Testis (tissue), 3 donors: Measurements from ENCODE around the gene TRIM37. TPM values are rescaled to one million over a fixed set of nuclear protein-coding genes. Genes with fewer than 3 reads are reported as not detected.
A peak's percentile ranks its signal among the peaks of the same experiment; 100 is the strongest.

ENCODE experiments used
- DNase-seq: peaks from one replicate; pipeline ENCODE4 v3.0.0-alpha.2; 2019
- H3K27ac ChIP-seq, 2 donors: fragments of 200-600 bp; sonication (generic); one replicate each; pipeline ENCODE4 v1.5.1; 2019
- H3K27me3 ChIP-seq: fragments of 200-600 bp; sonication (generic); one replicate; pipeline ENCODE4 v1.5.1; 2019
- H3K36me3 ChIP-seq: fragments of 200-600 bp; sonication (generic); one replicate; pipeline ENCODE4 v1.5.1; 2017; ENCODE audit warnings: low read depth; ENCODE audit errors: missing control alignments
- H3K4me1 ChIP-seq: fragments of 200-600 bp; sonication (generic); one replicate; pipeline ENCODE4 v1.5.1; 2019
- H3K4me3 ChIP-seq, 2 donors: fragments of 200-600 bp; sonication (generic); one replicate each; pipeline ENCODE4 v1.5.1; 2017 to 2019
- H3K9me3 ChIP-seq: fragments of 200-600 bp; sonication (generic); one replicate; pipeline ENCODE4 v1.5.1; 2017
- POLR2A ChIP-seq: fragments of 450-650 bp; IDR thresholded peaks from one replicate; pipeline ENCODE4 v1.6.1; 2017; ENCODE audit warnings: antibody characterized with exemption, mild to moderate bottlenecking, moderate library complexity
- WGBS, 2 donors: methylation state at CpG; one replicate each; pipeline ENCODE4 v1.1.5; 2018; 5-methylcytosine and 5-hydroxymethylcytosine counted together
- intact Hi-C: fragments of 100-400 bp; cut with DNase I; formaldehyde crosslinking; loops from one replicate; pipeline ENCODE4 v1.15.1; 2023; ENCODE audit warnings: low total_unique reads
- polyA plus RNA-seq: library from polyadenylated mRNA; stranded (reverse); fragments of 350-450 nt; fragmentation: Illumina TruSeq; extraction: RNeasy Lipid Tissue Mini Kit (QIAGEN cat#74804); gene quantifications from one replicate; pipeline ENCODE4 v1.2.3, GENCODE V29; 2014; ENCODE audit warnings: low read depth, low replicate concordance; ENCODE audit not compliant: insufficient read depth
- total RNA-seq, 2 donors: library from RNA; depleted of rRNA; stranded (reverse); fragments of >200 nt; gene quantifications; one replicate each; pipeline ENCODE4 v1.2.3, GENCODE V29; 2016
- TF ChIP-seq, protein P1 (sequence below), 3 experiments: fragments of 450-650 bp in 2 of 3; fragments of 200-600 bp in 1 of 3; sonication (generic) in 1 of 3; IDR thresholded peaks; one replicate each; pipeline ENCODE4 v1.5.1; 2016 to 2019; ENCODE audit warnings: antibody characterized with exemption in 3 of 3, mild to moderate bottlenecking in 2 of 3, moderate library complexity in 1 of 3

The TRIM37 gene
- total and polyA plus RNA-seq, 3 donors from 2014 or later, result 98.5 to 149 (median 119) TPM

GRCh38 chr17:59111539-59111938, 4.9 kb upstream of the TRIM37 start:
- TF ChIP-seq, protein P1, sequence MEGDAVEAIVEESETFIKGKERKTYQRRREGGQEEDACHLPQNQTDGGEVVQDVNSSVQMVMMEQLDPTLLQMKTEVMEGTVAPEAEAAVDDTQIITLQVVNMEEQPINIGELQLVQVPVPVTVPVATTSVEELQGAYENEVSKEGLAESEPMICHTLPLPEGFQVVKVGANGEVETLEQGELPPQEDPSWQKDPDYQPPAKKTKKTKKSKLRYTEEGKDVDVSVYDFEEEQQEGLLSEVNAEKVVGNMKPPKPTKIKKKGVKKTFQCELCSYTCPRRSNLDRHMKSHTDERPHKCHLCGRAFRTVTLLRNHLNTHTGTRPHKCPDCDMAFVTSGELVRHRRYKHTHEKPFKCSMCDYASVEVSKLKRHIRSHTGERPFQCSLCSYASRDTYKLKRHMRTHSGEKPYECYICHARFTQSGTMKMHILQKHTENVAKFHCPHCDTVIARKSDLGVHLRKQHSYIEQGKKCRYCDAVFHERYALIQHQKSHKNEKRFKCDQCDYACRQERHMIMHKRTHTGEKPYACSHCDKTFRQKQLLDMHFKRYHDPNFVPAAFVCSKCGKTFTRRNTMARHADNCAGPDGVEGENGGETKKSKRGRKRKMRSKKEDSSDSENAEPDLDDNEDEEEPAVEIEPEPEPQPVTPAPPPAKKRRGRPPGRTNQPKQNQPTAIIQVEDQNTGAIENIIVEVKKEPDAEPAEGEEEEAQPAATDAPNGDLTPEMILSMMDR (IDR thresholded peaks at IDR 0.05), result no peak
- no peak for TF ChIP-seq POLR2A
- Histone ChIP-seq H3K9me3 (no peaks in the 10 kb centered on the region), H3K27ac (no peak overlapping the region), H3K36me3 (no peaks in the 10 kb centered on the region), H3K4me3 (no peak overlapping the region), H3K27me3 (no peaks in the 10 kb centered on the region), H3K4me1 (no peaks in the 10 kb centered on the region)
- 83 to 88% methylated on average over 3 of the region's 3 CpGs for WGBS, 2 donors
- no peak for DNase-seq
- intact Hi-C loops, result no loop called here

DNA sequence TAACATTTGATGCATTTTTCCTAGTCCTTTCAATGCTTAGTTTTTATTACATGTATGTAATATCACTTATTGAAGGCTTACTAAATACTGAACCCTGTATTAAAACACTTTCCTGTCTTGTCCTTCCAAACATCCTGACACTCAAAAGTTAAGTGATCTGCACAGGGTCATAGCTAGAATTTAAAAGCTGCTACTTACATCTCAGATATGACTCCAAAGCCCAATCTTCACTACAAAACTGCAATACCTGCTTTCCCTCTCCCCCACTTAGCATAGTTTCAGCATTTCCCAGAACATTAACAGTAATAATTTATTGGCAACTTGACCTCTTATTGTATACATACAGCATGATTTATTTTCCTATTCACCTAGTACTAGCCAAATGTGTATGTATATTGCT, 4.3 kb upstream of the TRIM37 start:
- Histone ChIP-seq H3K27ac (no peak overlapping the region), H3K27me3 (no peaks in the 10 kb centered on the region), H3K4me1 (no peaks in the 10 kb centered on the region), H3K9me3 (no peaks in the 10 kb centered on the region), H3K4me3 (no peak overlapping the region), H3K36me3 (no peaks in the 10 kb centered on the region)
- no peak for DNase-seq
- intact Hi-C loops, result no loop called here
- TF ChIP-seq, protein P1 (IDR thresholded peaks at IDR 0.05), result no peak
- no peak for TF ChIP-seq POLR2A

DNA sequence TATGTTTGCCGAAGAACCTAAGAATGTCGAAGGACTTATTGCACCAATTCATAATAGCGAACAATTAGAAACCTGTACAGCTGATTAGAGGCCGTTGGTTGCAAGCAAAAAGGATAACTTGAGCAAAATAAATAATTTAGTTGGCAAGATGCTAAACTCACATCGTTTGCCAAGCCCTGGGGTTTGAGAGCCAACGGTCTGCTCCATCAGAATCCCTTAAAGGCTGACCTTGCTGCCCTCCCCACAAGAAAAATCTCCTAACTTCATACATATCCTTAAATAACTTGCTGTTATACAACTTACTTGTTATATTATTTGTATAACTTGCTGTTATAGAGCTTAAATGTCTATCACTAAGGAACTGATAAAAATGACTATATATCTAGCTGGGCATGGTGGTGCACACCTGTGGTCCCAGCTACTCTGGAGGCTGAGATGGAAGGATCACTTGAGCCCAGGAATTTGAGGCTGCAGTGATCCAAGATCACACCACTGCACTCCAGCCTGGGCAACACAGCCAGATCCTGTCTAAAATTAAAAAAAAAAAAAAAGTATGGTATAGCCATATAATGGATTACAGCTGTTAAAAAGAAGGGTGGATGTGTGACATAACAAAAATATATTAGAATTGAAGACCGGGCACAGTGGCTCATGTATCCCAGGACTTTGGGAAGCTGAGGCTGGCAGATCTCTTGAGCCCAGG, 1.9 kb upstream of the TRIM37 start:
- Histone ChIP-seq H3K4me3 (no peak overlapping the region), H3K27ac (no peak overlapping the region), H3K27me3 (no peaks in the 10 kb centered on the region), H3K36me3 (no peaks in the 10 kb centered on the region), H3K4me1 (peaks cover 4% of the 10 kb centered on the region), H3K9me3 (no peaks in the 10 kb centered on the region)
- TF ChIP-seq POLR2A, result no peak
- TF ChIP-seq, protein P1 (IDR thresholded peaks at IDR 0.05), result no peak
- WGBS, 2 donors, result 63 to 72% methylated on average over 7 of the region's 7 CpGs
- DNase-seq, result no peak
- intact Hi-C loops, result no loop called here

- Histone ChIP-seq H3K27ac (peak overlapping the region; percentile 94 to 95), H3K27me3 (no peaks in the 10 kb centered on the region), H3K4me1 (peaks cover 4% of the 10 kb centered on the region), H3K4me3 (peak overlapping the region; percentile 100), H3K36me3 (no peaks in the 10 kb centered on the region), H3K9me3 (no peaks in the 10 kb centered on the region)
- no peak for DNase-seq
- WGBS, 2 donors, result 2 to 3% methylated on average over 10 of the region's 10 CpGs
- TF ChIP-seq POLR2A, result no peak
- TF ChIP-seq, protein P1 (IDR thresholded peaks at IDR 0.05), result no peak
- intact Hi-C loops, result no loop called here
Observed at GRCh38 chr17:59107306-59107670, 608 bp upstream of the TRIM37 start.

- H3K27me3 ChIP-seq, result no peaks in the 10 kb centered on the region
- peaks cover 4% of the 10 kb centered on the region for H3K4me1 ChIP-seq
- DNase-seq, result peak; percentile 75
- WGBS, 2 donors, result 0% methylated on average over 9 to 15 of the region's 18 CpGs
- H3K9me3 ChIP-seq, result no peaks in the 10 kb centered on the region
- H3K4me3 ChIP-seq, result peak overlapping the region; percentile 100
- H3K27ac ChIP-seq, result peak overlapping the region; percentile 94 to 95
- H3K36me3 ChIP-seq, result no peaks in the 10 kb centered on the region
- TF ChIP-seq POLR2A, result no peak
- intact Hi-C loops, result no loop called here
Observed at GRCh38 chr17:59105852-59106462, 723 bp downstream of the TRIM37 start.
